ENCODE results near the gene KIFC1. TPM values are rescaled to one million over a fixed set of nuclear protein-coding genes. Genes with fewer than 3 reads are reported as not detected.

The KIFC1 gene
- total RNA-seq, 1 donor from 2014 or later: 27.5 TPM

DNA sequence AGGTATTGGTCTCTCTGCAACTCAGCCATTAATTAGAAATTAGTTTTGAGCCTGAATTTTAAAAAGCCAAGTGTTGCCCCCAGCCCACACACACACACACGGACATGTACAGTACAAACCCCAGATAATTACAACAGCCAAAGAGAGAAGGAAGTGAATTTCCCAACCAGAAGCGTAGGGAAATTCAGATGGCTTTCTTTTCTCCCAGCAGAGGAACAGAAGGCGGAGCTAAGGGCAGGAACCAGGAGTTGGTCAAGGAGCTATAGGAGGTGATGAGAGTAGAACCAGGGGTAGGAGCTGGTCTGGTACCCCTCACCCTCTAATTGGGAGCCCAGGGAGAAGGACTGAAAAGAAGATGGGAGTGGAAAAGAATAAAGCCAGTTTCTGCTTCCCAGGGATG, 58.8 kb downstream of the KIFC1 start:
- no peak for DNase-seq (ENCODE audit: extremely low spot score in 2 of 2)
- TF ChIP-seq POLR2AphosphoS5 (IDR thresholded peaks at IDR 0.05; ENCODE audit: insufficient read depth in 1 of 2, low read depth in 1 of 2) (no peak), POLR2A (IDR thresholded peaks at IDR 0.05) (no peak)
- TF ChIP-seq, protein P1, sequence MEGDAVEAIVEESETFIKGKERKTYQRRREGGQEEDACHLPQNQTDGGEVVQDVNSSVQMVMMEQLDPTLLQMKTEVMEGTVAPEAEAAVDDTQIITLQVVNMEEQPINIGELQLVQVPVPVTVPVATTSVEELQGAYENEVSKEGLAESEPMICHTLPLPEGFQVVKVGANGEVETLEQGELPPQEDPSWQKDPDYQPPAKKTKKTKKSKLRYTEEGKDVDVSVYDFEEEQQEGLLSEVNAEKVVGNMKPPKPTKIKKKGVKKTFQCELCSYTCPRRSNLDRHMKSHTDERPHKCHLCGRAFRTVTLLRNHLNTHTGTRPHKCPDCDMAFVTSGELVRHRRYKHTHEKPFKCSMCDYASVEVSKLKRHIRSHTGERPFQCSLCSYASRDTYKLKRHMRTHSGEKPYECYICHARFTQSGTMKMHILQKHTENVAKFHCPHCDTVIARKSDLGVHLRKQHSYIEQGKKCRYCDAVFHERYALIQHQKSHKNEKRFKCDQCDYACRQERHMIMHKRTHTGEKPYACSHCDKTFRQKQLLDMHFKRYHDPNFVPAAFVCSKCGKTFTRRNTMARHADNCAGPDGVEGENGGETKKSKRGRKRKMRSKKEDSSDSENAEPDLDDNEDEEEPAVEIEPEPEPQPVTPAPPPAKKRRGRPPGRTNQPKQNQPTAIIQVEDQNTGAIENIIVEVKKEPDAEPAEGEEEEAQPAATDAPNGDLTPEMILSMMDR (IDR thresholded peaks at IDR 0.05): no peak
- H3K27me3 ChIP-seq: no peaks in the 10 kb centered on the region
- no peaks in the 10 kb centered on the region for H3K9me3 ChIP-seq
- H3K4me1 ChIP-seq: peaks cover 23% of the 10 kb centered on the region
- intact Hi-C loops (cut with DNase I): loop anchor here (2.0 kb wide), 1 partner anchor 42 kb away; no protein-coding TSS in a partner anchor
- H3K27ac ChIP-seq: no peak overlapping the region
- H3K36me3 ChIP-seq: peaks cover 0 to 32% of the 10 kb centered on the region in 2 donors
- H3K4me3 ChIP-seq: no peak overlapping the region

DNA sequence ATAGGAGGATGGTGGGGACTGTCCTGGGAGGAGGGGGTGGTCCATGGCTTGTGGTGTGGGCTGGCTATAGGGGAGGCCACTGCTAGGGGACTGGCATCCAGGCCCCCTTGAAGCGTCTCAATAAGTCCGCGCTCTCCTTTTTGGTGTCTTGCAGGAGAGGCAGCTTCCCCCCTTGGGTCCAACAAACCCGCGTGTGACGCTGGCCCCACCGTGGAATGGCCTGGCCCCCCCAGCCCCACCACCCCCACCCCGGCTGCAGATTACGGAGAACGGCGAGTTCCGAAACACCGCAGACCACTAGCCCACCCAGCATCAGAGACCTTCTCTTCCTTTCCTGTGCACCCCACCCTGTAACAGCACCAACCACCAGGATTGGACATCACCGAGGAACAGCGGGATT, 60.0 kb downstream of the KIFC1 start:
- intact Hi-C loops (cut with DNase I): loop anchor here (2.0 kb wide), 1 partner anchor 43 kb away; no protein-coding TSS in a partner anchor
- TF ChIP-seq, protein P1 (IDR thresholded peaks at IDR 0.05): no peak
- TF ChIP-seq POLR2A (IDR thresholded peaks at IDR 0.05) (no peak), POLR2AphosphoS5 (IDR thresholded peaks at IDR 0.05; ENCODE audit: insufficient read depth in 1 of 2, low read depth in 1 of 2) (no peak)
- no peak for DNase-seq (ENCODE audit: extremely low spot score in 2 of 2)

DNA sequence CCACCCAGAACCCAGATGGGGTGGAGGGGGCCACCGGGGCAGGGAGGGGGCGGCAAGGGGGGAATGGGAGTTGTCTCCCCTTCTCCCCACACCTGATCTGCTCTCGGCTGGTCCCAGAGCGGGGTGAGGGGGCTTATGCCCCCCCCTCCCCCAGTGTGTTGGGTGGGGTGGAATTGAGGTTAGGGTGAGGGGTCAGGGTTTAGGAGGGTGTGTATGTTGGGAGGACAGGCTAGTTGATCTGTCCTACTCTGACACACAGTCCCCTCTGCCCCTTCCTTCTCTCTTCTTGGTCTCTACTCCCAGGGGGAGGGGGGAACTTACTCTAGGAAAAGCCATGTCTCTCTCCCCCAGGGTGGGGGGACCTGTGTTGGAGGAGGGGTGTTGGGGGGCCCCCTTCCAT, 60.9 kb downstream of the KIFC1 start:
- intact Hi-C loops (cut with DNase I): no loop called here
- DNase-seq (ENCODE audit: extremely low spot score in 2 of 2): no peak
- Histone ChIP-seq H3K27ac (no peak overlapping the region), H3K27me3 (no peaks in the 10 kb centered on the region), H3K9me3 (no peaks in the 10 kb centered on the region), H3K4me1 (peaks cover 31% of the 10 kb centered on the region), H3K4me3 (no peak overlapping the region), H3K36me3 (peaks cover 0 to 27% of the 10 kb centered on the region in 2 donors)
- TF ChIP-seq, protein P1 (IDR thresholded peaks at IDR 0.05): no peak
- no peak for TF ChIP-seq POLR2A (IDR thresholded peaks at IDR 0.05)

More for the DNA sequence above, 60.0 kb downstream of the KIFC1 start:
- Histone ChIP-seq H3K4me3 (no peak overlapping the region), H3K27ac (no peak overlapping the region), H3K4me1 (peaks cover 31% of the 10 kb centered on the region), H3K27me3 (no peaks in the 10 kb centered on the region), H3K36me3 (peaks cover 0 to 34% of the 10 kb centered on the region in 2 donors), H3K9me3 (no peaks in the 10 kb centered on the region)

DNA sequence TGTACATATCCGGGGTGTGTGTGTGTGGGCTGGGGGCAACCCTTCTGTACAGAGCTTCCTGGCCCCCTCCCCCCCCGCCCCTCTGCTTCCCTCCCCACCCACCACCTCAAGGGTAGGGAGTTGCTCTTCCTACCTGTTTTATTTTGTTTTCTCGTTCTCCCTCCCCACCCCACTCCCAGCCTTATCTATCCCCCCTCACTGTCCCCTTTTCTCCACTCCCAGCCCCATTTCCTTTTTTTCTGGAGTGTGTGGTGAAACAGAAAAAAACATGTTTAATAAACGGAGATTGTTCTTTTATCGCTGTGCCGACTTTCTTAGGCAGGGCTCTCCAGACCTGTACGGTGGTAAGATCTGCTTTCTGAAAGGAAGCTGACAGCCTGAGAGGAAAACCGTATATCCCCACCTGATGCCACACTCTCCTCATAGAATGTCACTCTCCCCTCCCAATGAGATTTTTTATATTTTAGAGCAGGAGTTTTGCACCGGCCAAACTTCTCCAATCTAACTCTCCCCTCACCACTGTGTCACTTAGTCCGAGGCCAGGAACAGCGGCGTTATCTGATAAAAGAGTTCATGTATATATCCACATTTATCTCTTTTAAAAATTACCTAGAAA, 61.9 kb downstream of the KIFC1 start:
- H3K27ac ChIP-seq: peak overlapping the region; percentile 66
- no peaks in the 10 kb centered on the region for H3K9me3 ChIP-seq
- H3K27me3 ChIP-seq: no peaks in the 10 kb centered on the region
- peak overlapping the region; percentile 78 for H3K4me3 ChIP-seq
- TF ChIP-seq POLR2A (IDR thresholded peaks at IDR 0.05): no peak
- no peak for TF ChIP-seq POLR2AphosphoS5 (IDR thresholded peaks at IDR 0.05; ENCODE audit: insufficient read depth in 1 of 2, low read depth in 1 of 2)
- TF ChIP-seq, protein P1 (IDR thresholded peaks at IDR 0.05): no peak
- no peak for DNase-seq (ENCODE audit: extremely low spot score in 2 of 2)
- peaks cover 0 to 19% of the 10 kb centered on the region in 2 donors for H3K36me3 ChIP-seq
- intact Hi-C loops (cut with DNase I): loop anchor here (2.0 kb wide), 1 partner anchor 63 kb away; the partner anchor contains the start of gene KIFC1
- H3K4me1 ChIP-seq: peaks cover 31% of the 10 kb centered on the region
